ENCODE results near the gene OR7G1.

OR7G1 gene, protein sequence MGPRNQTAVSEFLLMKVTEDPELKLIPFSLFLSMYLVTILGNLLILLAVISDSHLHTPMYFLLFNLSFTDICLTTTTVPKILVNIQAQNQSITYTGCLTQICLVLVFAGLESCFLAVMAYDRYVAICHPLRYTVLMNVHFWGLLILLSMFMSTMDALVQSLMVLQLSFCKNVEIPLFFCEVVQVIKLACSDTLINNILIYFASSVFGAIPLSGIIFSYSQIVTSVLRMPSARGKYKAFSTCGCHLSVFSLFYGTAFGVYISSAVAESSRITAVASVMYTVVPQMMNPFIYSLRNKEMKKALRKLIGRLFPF

DNA sequence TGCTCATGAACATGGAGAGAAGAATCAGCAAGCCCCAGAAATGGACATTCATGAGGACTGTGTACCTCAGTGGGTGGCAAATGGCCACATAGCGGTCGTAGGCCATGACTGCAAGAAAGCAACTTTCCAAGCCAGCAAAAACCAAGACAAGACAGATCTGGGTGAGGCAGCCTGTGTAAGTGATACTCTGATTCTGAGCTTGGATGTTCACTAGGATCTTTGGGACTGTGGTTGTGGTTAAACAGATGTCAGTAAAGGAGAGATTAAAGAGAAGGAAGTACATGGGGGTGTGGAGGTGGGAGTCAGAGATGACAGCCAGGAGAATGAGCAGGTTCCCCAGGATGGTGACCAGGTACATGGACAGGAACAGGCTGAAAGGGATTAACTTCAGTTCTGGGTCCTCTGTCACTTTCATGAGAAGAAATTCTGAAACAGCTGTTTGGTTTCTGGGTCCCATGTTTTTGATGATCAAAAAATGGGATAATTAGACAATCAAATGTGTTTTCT is at the start of gene OR7G1:
Gene OR7G1 (minus strand): TSS at position 457 of the 507 bp plus-strand sequence. CDS start 0 bp downstream, at position 457.
- DNase-seq = no peak

DNA sequence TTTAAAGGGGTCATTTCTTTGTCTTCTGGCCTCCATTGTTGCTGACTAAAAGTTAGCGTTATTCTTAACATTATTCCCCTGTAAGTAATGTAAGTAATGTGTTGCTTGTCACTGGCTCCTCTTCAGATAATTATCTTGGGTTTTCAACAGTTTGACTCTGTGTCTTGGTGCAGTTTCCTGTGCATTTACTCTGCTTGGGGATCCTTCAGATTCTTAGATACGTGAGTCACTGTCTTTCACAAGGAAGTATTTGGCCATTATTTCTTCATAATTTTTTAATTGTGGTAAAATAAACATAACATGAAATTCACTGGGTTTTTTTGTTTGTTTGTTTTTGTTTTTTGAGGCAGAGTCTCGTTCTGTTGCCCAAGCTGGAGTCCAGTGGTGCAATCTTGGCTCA is 49.7 kb upstream of the OR7G1 start:
- DNase-seq = no peak

DNA sequence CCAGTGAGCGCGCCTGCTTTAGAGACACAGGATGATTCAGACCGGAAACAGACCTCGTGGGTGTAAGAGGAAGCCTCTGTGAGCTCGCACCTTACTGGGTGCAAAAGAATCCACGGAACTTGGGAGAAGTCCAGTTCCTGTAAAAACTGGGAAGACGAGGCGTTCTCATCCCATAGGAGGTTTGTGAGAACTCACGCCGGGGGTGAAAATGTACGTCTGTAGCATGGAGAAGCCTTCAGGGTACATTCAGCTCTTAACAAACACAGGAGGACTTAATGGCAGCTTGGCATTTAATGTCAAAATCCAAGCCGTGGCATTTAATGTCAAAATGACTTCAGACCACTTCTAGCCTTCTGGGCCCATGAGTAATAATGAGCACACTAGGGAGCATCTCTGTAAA is 45.9 kb upstream of the OR7G1 start:
- DNase-seq = no peak

DNA sequence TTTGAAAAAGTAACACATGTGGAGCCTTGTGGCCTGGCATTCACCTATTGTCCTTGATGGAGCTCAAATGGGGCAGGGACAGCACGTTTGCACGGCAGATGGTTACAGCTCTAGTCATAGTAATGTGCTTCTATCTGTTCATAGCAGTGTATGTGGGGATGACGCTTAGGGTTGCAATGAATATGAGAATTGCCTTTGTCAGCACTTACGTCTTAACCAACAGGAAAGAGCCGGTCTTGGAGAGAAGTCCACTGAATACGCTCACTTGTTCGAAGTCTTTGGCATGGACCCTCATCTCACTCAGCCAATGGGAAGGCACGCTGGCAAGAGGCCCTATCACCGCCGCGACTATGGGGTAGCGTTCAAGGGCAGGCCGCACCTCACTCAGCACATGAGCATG is 44.3 kb upstream of the OR7G1 start:
- DNase-seq = no peak

DNA sequence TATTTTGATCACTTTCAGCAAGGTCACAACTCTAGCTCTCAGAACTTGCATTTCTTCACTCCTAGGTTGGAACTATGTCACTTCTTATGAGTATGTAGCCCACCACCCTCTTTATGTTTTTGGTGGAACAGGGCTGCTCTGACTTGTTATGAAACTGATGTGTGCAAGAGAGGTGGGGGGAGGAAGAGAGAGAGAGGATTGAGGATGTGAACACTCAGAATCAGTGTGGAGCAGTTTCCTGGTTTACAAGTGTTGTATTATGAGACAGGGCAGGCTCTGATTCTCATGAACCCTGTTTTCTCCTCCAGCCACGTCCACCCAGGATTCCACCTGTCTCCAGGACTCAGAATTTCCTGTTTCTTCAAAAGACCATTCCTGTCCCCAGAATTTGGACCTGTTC is 40.7 kb upstream of the OR7G1 start:
- DNase-seq = no peak

DNA sequence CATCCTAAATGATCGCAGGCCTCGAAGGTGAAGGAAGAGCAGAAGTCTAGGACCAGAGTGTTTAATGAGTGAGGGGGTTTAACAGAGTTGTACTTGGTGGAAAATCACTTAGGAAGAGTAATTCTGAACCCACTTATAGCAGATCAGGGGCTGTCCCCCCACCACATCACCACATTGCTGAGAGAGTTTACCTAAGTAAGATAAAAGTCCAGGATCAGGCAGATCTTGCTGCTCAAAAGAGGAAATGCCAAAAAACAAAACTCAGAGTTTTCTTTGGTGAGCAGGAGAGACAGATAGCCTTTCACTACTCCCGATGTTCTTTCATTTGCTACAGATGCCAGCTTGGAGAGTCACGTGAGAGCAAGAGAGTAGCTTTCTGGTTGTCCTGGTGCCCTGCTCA is 40.0 kb upstream of the OR7G1 start:
- no peak for DNase-seq

DNA sequence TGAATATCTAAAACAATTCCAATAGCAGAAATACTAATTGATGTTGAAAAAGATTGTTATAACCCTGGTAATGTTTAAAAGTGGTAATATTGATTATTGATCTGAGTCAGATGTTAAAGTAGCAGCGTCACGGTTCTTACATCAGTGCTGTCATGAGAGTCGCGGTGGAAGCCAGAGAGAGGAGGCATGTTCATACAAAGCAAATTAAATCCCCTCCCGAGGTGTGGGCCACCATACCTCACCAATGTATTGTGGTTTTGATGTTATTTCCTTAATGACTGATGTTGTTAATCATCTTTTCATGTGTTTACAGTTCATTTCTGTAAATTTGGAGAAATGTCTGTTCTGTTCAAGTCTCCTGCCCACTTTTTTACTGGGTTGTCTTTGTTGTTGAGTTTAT is 35.8 kb upstream of the OR7G1 start:
- no peak for DNase-seq

DNA sequence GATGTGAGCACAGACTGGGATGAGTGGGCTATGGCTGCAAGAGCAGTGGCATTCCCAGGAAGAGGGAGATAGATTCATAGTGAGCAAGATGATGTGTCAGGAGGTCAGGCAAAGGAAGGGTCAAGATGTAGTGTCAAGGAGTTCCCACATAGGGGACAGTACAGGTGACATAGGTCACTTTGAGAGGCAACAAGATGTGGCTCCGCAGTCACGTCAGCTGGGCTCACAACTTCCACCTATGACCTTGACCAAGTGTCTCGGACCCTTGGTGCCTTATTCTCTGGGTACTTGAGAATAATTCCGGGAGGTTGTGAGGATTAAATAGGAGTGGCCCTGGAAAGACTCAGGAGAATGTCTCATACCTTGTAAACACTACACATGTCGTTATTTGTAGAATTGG is 35.1 kb upstream of the OR7G1 start:
- no peak for DNase-seq

DNA sequence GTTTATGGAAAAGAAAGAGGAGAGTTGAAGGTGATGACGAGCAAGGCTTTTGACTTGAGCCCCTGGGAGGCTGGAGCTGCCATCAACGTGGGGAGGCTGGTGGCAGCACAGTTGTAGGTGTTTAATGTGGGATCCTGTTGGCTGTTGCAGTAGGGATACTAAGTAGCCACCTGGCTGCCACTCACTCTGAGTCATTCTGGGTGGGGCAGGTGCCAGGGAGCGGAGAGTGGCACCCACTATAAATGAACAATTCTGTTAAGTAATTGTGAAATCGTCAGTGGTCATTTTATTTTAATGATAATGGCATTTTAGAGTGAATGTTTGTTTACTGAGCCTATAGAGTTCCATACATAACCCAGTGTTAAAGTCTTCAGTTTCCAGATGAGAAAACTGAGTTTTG is 34.4 kb upstream of the OR7G1 start:
- DNase-seq = no peak

DNA sequence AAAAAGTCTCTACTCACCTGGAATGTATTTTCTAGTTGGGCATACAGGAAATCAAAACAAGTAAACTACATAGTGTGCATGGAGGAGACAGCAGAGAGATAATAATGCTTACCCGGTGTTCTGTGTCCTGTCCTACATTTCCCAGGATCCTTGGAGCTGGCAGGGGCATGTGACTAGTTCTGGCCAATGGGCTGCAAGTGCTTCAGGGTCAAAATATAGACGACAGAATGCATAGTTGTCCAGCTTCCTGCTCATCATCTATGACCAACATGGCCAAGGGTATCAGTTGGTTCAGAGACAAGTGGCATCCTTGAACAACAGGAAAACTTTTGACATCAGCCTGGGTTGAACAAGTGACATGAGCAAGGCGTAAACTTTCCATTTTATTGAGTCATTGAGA is 33.1 kb upstream of the OR7G1 start:
- no peak for DNase-seq

DNA sequence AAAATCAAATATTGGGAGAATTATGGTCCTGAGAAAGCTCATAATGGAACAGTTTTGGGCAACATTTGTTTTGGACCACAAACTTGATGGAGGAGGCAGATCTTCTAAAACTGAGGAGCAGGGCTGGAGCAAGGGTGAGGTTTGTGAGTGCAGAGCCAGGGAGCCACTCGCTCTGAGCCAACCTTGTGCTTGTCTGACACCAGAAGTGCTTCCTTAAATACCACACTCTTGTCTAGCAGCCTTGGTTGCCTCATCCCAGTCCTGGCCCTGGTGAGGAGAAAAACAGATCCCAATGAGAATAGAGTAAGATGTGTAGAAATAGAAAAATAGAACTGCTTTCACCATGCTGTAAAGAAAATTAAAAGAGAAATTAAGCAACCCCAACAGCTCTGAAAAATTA is 31.3 kb upstream of the OR7G1 start:
- no peak for DNase-seq

DNA sequence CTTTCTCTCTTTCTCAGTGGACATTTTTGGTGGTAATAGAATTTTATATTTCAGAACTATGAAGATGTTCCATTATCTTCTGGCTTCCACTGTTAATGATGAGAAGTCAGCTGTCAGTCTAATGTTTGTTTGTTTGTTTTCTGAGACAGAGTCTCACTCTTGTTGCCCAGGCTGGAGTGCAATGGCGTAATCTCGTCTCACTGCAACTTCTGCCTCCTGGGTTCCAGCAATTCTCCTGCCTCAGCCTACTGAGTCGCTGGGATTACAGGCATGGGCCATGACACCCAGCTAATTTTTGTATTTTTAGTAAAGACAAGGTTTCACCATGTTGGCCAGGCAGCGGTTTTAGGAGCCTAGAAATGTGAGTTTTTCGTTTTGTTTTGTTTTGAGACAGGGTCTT is 29.4 kb upstream of the OR7G1 start:
- no peak for DNase-seq

DNA sequence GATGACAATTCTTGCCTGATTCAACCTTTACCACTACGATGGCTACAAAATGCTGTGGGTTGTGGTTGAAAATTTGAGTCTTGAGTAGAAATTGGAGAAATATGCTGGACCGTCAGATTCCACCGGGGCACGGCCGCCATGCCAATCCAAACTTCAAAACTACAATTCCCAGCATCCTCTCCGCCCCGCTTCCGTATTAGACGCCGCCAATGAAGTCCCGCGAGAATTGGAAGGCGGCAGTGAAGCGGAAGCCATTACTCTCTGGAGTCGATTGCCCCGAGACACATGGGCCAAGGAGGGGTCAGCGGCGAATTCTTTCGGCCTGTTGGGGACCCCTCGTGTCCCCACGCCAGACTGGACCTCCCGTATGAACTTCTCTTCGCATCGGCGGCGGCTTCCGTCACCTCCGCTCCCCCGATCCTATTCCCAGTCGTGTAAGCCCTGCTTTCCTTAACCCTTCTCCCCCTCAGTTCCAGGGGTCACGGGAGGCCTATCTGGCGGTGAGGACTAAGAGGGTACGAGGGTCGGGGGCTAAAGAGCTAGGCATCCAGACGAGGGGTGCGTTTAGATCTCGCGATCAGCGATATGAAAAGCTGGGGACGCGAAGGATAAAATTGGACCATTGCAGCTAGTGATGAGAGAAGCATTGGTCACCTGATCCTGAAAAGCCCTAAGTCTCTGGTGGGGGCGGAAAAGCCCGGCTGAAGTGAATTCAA is 24.8 kb upstream of the OR7G1 start, which contains the start of gene ZNF317:
Gene ZNF317 (plus strand): TSS at position 239 of the 716 bp plus-strand sequence. CDS start 15,620 bp downstream, outside the sequence.
- DNase-seq = peak; percentile 85

DNA sequence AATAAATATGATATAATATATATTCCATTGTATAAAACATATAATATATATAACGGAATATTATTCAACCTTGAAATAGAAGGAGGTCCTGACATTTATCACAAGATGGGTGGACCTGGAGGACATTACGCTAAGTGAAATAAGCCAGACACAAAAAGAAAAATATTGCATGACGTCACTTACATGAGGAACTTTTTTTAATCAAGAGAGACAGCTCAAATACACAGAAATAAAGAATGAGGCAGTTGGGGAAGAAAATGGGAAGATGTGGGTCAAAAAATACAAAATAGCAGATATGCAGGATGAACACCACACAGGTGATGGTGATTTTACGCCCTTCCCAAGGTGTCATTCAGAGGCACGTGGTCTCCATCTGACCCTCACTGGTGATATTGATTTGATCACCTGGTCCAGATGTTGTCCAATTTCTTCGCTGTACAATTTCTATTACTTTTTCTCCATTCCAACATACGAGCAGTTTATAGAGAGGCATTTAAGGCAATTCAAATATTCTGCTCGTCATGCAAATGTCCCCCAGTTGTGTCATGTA is 24.1 kb upstream of the OR7G1 start:
- no peak for DNase-seq

DNA sequence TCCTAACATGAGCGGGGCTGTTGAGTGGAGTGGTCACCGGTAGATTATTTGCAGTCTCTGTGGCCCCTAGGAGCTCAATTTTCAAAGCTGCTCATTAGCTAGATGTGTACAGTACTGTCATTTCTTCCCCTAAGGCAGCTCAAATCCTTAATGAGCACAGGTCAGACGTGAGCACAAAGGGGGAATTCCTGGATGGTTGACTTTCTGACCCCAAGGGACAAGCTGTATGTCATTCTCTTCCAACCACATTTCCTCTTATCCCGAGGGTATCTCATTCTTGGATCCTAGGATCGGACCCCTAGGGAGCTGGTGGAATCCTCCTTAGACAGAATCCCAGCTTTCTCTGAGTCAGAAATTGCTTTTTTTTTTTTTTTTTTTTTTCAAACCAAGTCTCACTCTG is 16.9 kb upstream of the OR7G1 start:
- DNase-seq = no peak

DNA sequence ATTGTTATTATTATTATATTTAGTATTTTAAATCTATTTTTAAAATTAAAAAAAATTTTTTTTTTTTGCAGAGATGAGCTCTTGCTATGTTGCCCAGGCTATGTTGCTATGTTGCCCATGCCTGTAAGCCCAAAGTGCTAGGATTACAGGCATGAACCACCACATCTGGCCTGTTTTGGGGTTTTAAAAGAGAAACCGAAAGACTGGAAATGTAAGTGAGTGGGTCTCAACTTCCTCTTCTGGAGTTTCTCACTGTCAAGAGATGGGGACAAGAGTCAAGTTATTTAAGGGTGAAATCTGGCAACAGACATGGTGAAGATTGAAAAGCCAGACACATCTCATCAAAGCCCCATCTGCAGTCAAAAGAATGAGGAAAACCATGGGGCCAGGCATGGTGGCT is 15.4 kb upstream of the OR7G1 start:
- DNase-seq = no peak

DNA sequence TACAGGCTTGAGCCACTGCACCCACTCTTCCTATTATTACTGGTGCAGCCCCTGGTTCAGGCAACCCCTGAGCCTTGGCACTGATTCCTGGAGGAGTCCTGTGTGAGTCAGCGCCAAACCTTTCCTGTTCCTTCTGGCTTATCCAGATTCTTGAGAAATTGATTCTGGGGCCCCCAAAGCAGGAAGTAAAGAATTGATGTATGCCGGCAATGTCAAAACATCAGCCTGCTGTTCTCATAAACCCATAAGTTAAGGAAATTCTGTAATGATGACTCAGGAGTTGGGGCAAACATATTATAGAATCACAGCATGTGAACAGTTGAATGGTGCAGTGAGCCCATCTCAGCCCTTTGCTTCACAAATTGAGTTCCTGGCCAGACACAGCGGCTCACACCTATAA is 12.6 kb upstream of the OR7G1 start:
- no peak for DNase-seq

DNA sequence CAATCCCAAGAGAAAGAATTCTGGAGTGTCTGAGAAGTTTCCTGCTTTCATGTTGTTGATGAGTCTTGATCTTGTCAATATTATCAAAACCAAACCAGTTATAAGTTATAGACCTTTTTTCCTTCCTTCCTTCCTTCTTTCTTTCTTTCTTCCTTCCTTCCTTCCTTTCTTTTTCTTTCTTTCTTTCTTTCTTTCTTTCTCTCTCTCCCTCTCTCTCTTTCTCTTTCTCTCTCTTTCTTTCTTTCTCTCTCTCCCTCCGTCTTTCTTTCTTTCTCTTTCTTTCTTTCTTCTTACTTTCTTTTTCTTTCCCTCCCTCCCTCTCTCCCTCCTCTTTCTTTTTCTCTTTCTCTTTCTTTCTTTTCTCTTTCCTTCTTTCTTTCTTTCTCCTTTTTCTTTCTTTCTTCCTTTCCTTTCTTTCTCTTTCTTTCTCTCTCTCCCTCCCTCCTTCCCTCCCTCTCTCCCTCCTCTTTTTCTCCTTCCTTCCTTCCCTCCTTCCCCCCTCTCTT is 11.4 kb upstream of the OR7G1 start, which contains the start of gene OR7G3:
Gene OR7G3 (minus strand): TSS at position 51 of the 506 bp plus-strand sequence. CDS start 0 bp downstream, at position 51.
- DNase-seq = no peak

DNA sequence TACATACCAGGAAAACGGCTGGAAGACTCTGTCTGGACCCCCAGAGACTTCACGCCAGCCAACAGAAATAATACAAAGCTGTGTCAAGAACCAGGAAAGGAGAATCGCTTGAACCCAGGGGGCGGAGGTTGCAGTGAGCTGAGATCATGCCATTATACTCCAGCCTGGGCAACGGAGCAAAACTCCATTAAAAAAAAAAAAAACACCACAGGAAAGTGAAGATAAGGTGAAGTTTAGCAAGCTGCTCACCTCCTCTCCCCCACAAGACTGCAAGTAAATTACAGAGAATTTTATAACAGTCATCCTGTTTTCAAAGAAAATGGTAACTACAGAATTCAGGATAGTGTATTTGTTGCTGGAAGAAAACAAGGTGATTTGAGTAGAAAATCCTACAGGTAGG is 984 bp upstream of the OR7G1 start:
- DNase-seq = no peak

DNA sequence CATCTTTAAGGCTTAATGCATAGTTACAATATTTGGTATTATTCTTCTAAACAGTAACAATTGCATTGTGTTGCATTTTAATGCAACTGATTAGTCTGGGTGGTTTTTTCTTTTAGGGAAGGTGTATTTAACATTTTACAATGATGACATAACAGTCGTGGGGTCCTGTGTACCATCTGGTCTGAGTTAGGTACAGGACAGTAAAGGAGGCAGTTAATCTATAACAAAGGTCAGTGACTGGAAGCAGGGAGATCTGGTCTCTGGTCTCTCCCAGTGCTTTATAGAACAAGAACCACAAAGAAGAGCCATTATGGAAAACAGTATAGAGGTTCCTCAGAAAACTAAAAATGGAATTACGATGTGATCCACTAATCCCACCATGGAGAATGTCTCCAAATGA is 5.6 kb downstream of the OR7G1 start:
- no peak for DNase-seq

DNA sequence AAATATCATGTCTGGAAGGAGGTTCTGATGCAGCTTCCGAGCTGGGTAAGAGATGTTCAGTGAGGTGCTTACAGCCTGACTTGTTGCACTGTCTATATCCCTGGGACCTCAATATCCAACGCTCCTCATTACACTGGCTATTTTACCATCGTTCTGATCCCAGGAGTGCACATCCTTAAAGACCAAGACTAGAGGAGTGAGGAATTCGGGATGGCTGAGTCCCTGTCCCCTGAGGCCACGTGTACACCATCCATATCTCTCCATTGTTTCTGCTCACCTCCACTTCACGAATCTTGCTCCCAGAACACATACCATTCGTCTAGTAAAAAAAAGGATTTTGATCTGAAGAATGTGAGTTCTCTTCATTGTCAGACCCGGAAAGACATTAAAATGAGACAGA is 8.2 kb downstream of the OR7G1 start, which contains the start of gene OR7G2:
Gene OR7G2 (minus strand): TSS at position 101 of the 400 bp plus-strand sequence. CDS start 4,232 bp downstream, outside the sequence.
- DNase-seq = no peak

DNA sequence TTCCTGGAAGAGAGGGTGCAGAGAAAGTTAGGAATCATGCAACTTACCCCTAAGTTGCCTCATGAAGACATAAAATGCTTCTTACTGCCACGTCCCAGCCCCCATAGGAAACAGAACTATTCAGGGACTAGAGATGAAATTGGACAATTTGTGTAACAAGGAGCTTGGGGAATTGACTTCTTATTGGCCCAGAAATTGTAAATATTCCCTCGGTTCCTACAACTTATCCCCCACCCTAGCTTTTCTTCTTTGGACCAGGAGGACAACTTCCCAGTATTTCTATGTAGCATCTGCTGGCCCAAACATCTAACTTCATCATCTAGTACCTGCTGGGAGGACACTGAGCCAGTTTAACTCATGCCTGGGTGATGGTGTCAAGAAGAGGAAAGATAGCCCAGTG is 28.8 kb downstream of the OR7G1 start, which contains the start of gene OR1M1:
Gene OR1M1 (plus strand): TSS at position 301 of the 400 bp plus-strand sequence. CDS start 6,184 bp downstream, outside the sequence.
- no peak for DNase-seq

DNA sequence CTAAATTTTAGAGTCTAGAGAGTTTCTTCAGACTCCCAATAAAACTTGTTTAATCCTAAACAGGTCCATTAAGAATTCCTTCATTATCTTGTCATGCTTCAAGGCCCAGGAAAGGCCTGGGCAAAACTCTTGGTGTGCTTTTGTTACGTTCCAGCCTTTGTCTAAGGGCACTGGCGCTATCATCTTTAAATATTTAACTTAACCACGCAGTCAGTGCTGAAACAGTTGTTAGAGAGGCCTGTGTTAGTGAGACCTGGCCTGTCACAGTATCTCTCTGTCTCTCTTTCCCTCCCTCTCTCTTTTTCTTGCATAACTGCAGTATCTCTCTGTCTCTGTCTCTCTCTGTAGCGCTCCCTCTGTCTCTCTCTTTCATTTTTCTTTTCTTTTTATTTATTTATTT is 36.9 kb downstream of the OR7G1 start:
- DNase-seq = no peak

Measured in NCI-H446 treated with DMSO at 0.1 percent for 48 hours (cell line).